Measurements from ENCODE around the gene ROR2. TPM values are rescaled to one million over a fixed set of nuclear protein-coding genes. Genes with fewer than 3 reads are reported as not detected.

Gene ROR2
- total and polyA plus RNA-seq, 2 experiments from 2014 or later: 8.1 to 18.8 TPM

- no peak overlapping the region for H3K27ac ChIP-seq (ENCODE audit: low read depth)
- Mint-ChIP-seq H3K4me3 (no peak overlapping the region), H3K27me3 (ENCODE audit: insufficient read depth, low read depth, poor library complexity) (no peaks in the 10 kb centered on the region), H3K4me1 (peaks cover 11% of the 10 kb centered on the region), H3K36me3 (ENCODE audit: low read depth) (peaks cover 8% of the 10 kb centered on the region; the same call in 2 of the 3 replicates), H3K9me3 (peaks cover 7% of the 10 kb centered on the region), H3K27ac (no peak overlapping the region)
- ATAC-seq (peak; percentile 53), DNase-seq (ENCODE audit: low spot score) (no peak)
- peaks cover 3% of the 10 kb centered on the region; the same call in 1 of the 2 replicates for H3K4me1 ChIP-seq (ENCODE audit: insufficient read depth)
- peaks cover 5% of the 10 kb centered on the region; the same call in 1 of the 2 replicates for H3K79me2 ChIP-seq (replicated peaks; ENCODE audit: insufficient read depth)
- H3K4me3 ChIP-seq: no peak overlapping the region
- H4K20me1 ChIP-seq (replicated peaks; ENCODE audit: insufficient read depth): no peaks in the 10 kb centered on the region; the same call in 1 of the 2 replicates
- no peaks in the 10 kb centered on the region for H3K36me3 ChIP-seq (ENCODE audit: insufficient read depth)
- no peaks in the 10 kb centered on the region for H3K27me3 ChIP-seq (ENCODE audit: insufficient read depth)
- H2AFZ ChIP-seq: no peak overlapping the region
- TF ChIP-seq STAT1 (IDR thresholded peaks at IDR 0.05; ENCODE audit: unreplicated experiment) (no peak), ZNF462 (CRISPR knock-in tag; IDR thresholded peaks at IDR 0.05) (no peak)
- H3F3A ChIP-seq (replicated peaks; ENCODE audit: low read depth): no peaks in the 10 kb centered on the region
- H3K4me2 ChIP-seq: no peak overlapping the region
- H3K9me2 ChIP-seq (ENCODE audit: insufficient read depth): no peaks in the 10 kb centered on the region
Observed at GRCh38 chr9:91865041-91865440, 85.0 kb downstream of the ROR2 start.

DNA sequence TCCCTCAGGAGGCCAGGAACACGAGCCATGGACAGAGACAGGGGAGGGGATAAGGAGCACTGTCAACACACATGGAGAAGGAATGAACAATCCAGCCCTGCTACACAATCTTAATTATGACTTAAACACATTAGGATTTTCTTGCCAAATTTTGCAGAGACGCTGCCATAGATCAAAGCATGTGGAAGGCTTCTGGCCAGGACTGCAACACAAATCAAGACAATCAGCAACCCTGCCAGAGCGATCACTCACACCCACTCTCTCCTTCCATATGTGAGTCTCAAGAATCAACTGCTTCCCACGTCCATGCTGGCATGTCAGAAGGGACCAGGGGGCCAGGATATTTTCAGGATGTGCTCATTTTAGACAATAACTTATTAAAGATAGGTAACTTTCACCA lies 85.6 kb downstream of the ROR2 start:
- H3K36me3 ChIP-seq (ENCODE audit: insufficient read depth): no peaks in the 10 kb centered on the region
- peaks cover 3% of the 10 kb centered on the region; the same call in 1 of the 2 replicates for H3K4me1 ChIP-seq (ENCODE audit: insufficient read depth)
- no peaks in the 10 kb centered on the region for H3K27me3 ChIP-seq (ENCODE audit: insufficient read depth)
- H3K27me3 Mint-ChIP-seq (ENCODE audit: insufficient read depth, low read depth, poor library complexity): no peaks in the 10 kb centered on the region
- no peak for ATAC-seq
- TF ChIP-seq, protein P1, sequence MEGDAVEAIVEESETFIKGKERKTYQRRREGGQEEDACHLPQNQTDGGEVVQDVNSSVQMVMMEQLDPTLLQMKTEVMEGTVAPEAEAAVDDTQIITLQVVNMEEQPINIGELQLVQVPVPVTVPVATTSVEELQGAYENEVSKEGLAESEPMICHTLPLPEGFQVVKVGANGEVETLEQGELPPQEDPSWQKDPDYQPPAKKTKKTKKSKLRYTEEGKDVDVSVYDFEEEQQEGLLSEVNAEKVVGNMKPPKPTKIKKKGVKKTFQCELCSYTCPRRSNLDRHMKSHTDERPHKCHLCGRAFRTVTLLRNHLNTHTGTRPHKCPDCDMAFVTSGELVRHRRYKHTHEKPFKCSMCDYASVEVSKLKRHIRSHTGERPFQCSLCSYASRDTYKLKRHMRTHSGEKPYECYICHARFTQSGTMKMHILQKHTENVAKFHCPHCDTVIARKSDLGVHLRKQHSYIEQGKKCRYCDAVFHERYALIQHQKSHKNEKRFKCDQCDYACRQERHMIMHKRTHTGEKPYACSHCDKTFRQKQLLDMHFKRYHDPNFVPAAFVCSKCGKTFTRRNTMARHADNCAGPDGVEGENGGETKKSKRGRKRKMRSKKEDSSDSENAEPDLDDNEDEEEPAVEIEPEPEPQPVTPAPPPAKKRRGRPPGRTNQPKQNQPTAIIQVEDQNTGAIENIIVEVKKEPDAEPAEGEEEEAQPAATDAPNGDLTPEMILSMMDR (conservative IDR thresholded peaks at IDR 0.05; ENCODE audit: low read depth in 2 of 2): no peak
- no peak for TF ChIP-seq CREB1 (CRISPR knock-in tag; IDR thresholded peaks at IDR 0.05; ENCODE audit: low read depth)
- TF ChIP-seq ETS1 (IDR thresholded peaks at IDR 0.05): no peak
- TF ChIP-seq STAT1 (IDR thresholded peaks at IDR 0.05; ENCODE audit: unreplicated experiment): no peak
- TF ChIP-seq JUNB (IDR thresholded peaks at IDR 0.05; ENCODE audit: unreplicated experiment): no peak
- no peak for TF ChIP-seq POLR2AphosphoS5 (IDR thresholded peaks at IDR 0.05; ENCODE audit: low read depth)
- TF ChIP-seq ZNF114 (CRISPR knock-in tag; IDR thresholded peaks at IDR 0.05): no peak
- TF ChIP-seq EZH2 (IDR thresholded peaks at IDR 0.05; ENCODE audit: low read depth, unreplicated experiment): no peak
- H3K27ac ChIP-seq (ENCODE audit: low read depth): no peak overlapping the region
- peaks cover 12% of the 10 kb centered on the region; the same call in 2 of the 3 replicates for H3K36me3 Mint-ChIP-seq (ENCODE audit: low read depth)
- H3K9me3 Mint-ChIP-seq: peaks cover 12% of the 10 kb centered on the region
- H3K9me2 ChIP-seq (ENCODE audit: insufficient read depth): no peaks in the 10 kb centered on the region; the same call in 1 of the 2 replicates
- H3K4me3 ChIP-seq: no peak overlapping the region
- H3K79me2 ChIP-seq (replicated peaks; ENCODE audit: insufficient read depth): peaks cover 5% of the 10 kb centered on the region; the same call in 1 of the 2 replicates
- no peak overlapping the region for H3K27ac Mint-ChIP-seq
- no peak for DNase-seq (ENCODE audit: low spot score)
- no peak overlapping the region for H2AFZ ChIP-seq
- no peaks in the 10 kb centered on the region for H3F3A ChIP-seq (replicated peaks; ENCODE audit: low read depth)
- H3K4me1 Mint-ChIP-seq: peaks cover 11% of the 10 kb centered on the region
- no peak overlapping the region for H3K4me3 Mint-ChIP-seq
- no peaks in the 10 kb centered on the region; the same call in 1 of the 2 replicates for H4K20me1 ChIP-seq (replicated peaks; ENCODE audit: insufficient read depth)
- no peak overlapping the region for H3K4me2 ChIP-seq

Measured in GM23338 (cell line).